ENCODE measurements around the gene NPAS4. TPM values are rescaled to one million over a fixed set of nuclear protein-coding genes. Genes with fewer than 3 reads are reported as not detected.

NPAS4 gene
- total RNA-seq, 4 donors from 2014 or later = 0.27 to 2.6 (median 0.93) TPM; not detected in 1

Small RNAs within 50 kb of the gene (small RNA-seq; reads per million reads assigned to genes)
- gene RF00017 = 0 reads per million in 4 donors
- 0 reads per million in 4 donors for gene RF00416
- 0 to 0.26 (median 0) reads per million in 4 donors for gene RNU1-84P

Other genes with a start within 250 kb of the NPAS4 start
- 10 to 100 TPM; 24.6 to 49.6 (median 34.2) TPM for gene KLC2, start 163.3 kb upstream of the NPAS4 start, total RNA-seq
- gene RAB1B, start 152.4 kb upstream of the NPAS4 start, total RNA-seq = 100 to 1,000 TPM in 3 of 4 donors, 10 to 100 TPM in 1; 99.3 to 162 (median 115) TPM
- gene CNIH2, start 142.9 kb upstream of the NPAS4 start, total RNA-seq = 1 to 10 TPM in 1 of 4 donors, not detected in 3; 1.1 TPM
- gene YIF1A, start 131.9 kb upstream of the NPAS4 start, total RNA-seq = 10 to 100 TPM; 39.4 to 79.3 (median 64.5) TPM
- under 1 TPM in 1 of 4 donors, not detected in 3; 0.66 TPM for gene TMEM151A, start 129.1 kb upstream of the NPAS4 start, total RNA-seq
- 10 to 100 TPM; 23.1 to 68.2 (median 27.0) TPM for gene CD248, start 104.0 kb upstream of the NPAS4 start, total RNA-seq
- 1 to 10 TPM; 3.8 to 9.3 (median 4.7) TPM for gene RIN1, start 84.6 kb upstream of the NPAS4 start, total RNA-seq
- gene BRMS1, start 75.9 kb upstream of the NPAS4 start, total RNA-seq = 10 to 100 TPM; 26.6 to 44.2 (median 35.5) TPM
- gene B4GAT1, start 73.4 kb upstream of the NPAS4 start, total RNA-seq = 10 to 100 TPM; 39.7 to 62.0 (median 47.6) TPM
- gene SLC29A2, start 49.3 kb upstream of the NPAS4 start, total RNA-seq = 1 to 10 TPM in 2 of 4 donors, under 1 TPM in 2; 0.27 to 3.2 (median 1.2) TPM
- 10 to 100 TPM; 36.3 to 48.1 (median 45.6) TPM for gene MRPL11, start 17.8 kb downstream of the NPAS4 start, total RNA-seq
- 10 to 100 TPM; 20.5 to 43.9 (median 29.9) TPM for gene PELI3, start 45.9 kb downstream of the NPAS4 start, total RNA-seq
- 10 to 100 TPM; 11.5 to 35.3 (median 22.4) TPM for gene DPP3, start 59.4 kb downstream of the NPAS4 start, total RNA-seq
- gene BBS1, start 89.6 kb downstream of the NPAS4 start, total RNA-seq = 10 to 100 TPM; 49.2 to 95.1 (median 82.9) TPM
- gene ZDHHC24, start 125.0 kb downstream of the NPAS4 start, total RNA-seq = 10 to 100 TPM in 2 of 4 donors, 1 to 10 TPM in 2; 5.9 to 12.1 (median 10.4) TPM
- not detected for gene ACTN3, start 125.9 kb downstream of the NPAS4 start, total RNA-seq
- gene CTSF, start 147.6 kb downstream of the NPAS4 start, total RNA-seq = 100 to 1,000 TPM in 1 of 4 donors, 10 to 100 TPM in 3; 65.1 to 114 (median 88.4) TPM
- 1 to 10 TPM in 3 of 4 donors, under 1 TPM in 1; 0.27 to 1.2 (median 1.1) TPM for gene CCDC87, start 172.0 kb downstream of the NPAS4 start, total RNA-seq
- gene CCS, start 172.2 kb downstream of the NPAS4 start, total RNA-seq = 10 to 100 TPM; 28.1 to 41.7 (median 33.9) TPM
- gene RBM14, start 195.6 kb downstream of the NPAS4 start, total RNA-seq = 10 to 100 TPM; 25.6 to 66.6 (median 42.5) TPM
- gene RBM4, start 217.7 kb downstream of the NPAS4 start, total RNA-seq = 100 to 1,000 TPM in 3 of 4 donors, 10 to 100 TPM in 1; 98.2 to 114 (median 102) TPM

Data from gastroesophageal sphincter (tissue), 4 donors.